Fibroblast of skin of left quadriceps (primary cell): ENCODE results near the gene PAH.
A peak's percentile ranks its signal among the peaks of the same experiment; 100 is the strongest.
"Not testable (repeated sequence)": the region's sequence is repeated elsewhere in the genome, so short reads cannot be mapped to it uniquely, and the experiment has no call there.

ENCODE experiments used
- DNase-seq, 2 experiments: peaks; one replicate each; pipeline ENCODE4 v3.0.0-alpha.2; 2013; ENCODE audit warnings: low read depth in 2 of 2

The PAH gene

DNA sequence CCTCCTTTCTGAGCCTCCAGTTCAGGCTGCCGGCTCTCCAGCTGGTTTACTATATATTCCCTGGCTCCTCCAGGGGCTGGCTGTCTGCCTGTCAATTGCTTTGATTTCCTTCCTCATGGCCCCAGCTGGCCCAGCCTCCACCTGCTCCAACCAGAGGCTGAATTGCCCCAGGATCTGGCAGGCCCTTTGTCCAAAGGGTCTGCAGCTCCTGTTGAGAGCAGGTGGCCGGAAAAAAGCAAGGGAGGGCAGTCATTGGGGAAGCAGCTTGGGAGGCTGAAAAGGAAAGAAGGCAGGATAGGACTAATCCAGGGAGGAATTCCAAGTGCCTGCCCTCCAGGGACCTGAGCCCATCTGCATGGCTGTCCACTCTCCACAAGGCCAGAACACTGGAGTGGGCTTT is 25.3 kb downstream of the PAH start:
- DNase-seq = no peak

DNA sequence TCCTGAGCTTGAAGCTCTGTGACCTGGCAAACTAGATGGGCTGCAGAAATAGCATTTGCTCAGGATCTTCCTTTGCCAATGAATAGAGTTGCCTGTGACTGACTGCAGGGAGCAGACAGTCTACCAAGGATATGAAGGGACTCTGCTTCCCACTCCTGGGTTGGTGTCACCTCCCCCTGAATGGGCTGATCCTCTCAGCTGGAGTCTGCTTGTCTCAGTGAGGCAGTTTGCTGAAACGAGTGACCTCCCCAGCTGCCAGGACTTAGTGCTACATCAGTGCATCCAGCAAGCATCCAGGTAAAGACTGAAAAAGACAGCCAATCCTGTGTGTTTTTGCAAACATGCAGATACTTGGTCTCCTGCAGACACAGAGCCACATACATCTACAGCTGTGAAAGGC is 28.5 kb downstream of the PAH start:
- DNase-seq = no peak

DNA sequence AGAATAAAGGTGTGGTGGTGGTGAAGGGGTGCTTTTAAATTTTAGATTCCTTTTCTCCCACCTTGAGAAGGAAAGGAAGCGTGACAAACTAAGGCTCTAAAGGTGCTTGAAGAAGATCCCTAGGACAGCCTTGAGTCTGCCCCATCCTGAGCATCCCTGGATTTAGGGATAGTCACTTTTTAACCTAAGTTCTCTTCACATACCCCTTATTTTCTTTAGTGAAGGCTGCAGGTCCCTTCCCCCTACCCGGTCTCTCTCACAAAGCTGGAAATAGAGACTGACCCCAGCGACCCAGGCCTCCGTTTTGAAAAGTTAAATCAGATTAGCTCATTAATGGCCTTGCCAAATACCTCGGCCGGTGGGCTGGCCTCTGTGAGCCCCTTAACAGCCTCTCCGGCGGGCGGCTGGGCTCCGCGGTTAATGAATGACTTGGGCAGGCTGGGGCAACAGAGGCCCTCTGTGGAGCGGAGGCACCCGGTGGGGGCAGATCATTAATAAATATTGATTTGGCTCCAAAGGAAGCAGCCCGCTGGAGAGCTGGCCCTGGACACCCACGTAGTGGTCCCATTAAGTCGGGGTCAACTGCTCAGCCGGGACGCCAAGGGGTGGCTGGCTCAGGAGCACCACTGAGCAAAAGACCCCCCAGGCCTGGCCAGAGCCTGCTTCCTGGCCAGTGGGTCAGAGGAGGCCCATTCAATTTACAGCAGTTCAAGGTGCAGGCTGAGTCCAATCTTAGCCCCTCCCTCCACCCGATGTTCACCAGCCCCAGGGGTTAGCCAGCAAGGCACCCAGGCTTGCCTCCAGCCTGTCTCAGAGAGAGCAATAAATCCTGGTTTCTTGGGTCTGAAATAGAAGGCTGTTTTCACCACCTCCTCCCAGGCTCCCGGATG is 31.8 kb downstream of the PAH start:
- no peak for DNase-seq

DNA sequence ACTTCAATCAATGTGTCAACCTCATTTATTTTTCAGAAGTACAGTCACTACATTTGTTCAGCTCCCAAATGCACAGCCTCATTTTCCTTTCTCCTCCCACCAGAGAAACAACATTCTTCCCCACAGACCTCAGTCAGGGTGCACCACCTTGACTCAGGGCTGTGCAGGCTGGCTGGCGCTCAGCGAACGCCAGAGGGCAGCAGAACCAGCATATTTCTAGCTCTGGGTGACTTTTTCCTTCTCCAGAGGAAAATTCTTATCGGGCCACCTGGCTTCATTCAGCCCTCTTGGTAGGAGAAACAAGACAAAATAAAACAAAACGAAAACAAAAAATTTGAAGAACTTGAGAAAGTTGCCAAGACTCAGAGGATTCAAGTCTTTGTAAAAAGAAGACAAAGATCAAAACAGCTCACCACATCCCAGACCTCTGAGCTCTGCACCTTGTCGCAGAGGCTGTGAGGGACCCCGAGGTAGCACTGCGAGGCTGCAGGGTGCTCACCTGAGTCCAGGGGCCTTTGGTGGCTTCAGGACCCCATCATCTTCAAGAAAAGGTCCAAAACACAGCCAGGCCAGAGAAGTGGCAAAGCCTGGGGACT is 33.7 kb downstream of the PAH start:
- peak; percentile 3 for DNase-seq

DNA sequence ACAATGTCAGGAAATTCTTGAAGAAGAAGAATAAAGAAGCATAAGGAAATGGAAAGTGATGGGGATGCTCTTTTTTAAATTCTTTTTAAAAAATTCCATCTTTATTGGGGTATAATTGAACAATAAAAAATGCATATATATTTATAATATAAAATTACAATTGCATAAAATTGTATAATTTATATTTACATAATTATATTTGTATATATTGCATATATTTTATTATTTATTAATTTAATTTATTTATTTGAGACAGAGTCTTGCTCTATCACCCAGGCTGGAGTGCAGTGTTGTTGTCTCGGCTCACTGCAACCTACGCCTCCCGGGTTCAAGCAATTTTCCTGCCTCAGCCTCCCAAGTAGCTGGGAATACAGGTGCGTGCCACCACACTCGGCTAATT is 36.3 kb downstream of the PAH start:
- no peak for DNase-seq

DNA sequence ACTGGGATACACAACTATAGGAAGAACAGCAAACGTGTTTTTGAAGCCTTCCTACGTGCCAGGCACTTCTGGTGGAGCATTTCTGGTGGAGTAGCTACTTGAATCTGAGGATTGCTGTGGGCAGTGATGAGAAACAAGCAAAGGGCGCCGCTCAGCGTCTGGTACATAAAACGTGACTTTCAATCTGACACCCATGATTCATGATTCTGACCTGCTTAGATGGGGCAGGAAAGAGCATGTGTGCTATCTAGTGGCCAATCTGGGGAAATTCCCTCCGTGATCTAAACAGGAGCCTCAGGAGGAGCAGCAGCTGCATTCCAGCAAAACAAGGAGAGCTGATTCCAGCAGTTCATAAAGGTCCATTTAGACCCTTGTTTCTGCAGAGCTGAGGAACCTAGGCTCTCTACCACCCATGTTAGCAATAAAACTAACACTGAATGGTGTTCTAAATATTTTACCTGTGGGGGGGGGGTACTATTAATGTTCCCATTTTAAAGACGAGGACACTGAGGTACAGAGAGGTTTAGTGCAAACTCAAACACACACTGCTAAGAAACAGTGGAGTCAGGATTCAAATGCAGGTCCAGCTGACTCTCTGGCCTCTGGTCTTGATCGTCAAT is 37.8 kb downstream of the PAH start:
- peak; percentile 2 to 3 for DNase-seq

DNA sequence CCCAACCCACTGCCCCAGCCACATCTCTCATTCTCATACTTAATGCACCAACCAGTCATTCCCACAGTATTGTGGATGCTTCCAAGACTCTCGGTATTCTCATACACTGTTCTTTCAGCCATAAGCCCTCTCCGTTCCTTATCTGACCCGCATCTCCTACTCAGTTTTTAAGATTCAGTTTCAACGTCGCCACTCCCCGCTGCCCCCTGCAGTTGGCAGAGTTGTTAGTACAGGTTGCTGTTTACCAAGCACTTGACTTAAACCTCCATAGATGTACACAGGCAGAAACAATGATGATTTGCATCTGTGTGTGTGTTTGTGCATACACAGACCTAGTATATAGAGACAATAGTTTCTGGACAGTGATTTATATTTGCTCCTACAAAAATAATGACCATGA is 40.2 kb downstream of the PAH start:
- no peak for DNase-seq

DNA sequence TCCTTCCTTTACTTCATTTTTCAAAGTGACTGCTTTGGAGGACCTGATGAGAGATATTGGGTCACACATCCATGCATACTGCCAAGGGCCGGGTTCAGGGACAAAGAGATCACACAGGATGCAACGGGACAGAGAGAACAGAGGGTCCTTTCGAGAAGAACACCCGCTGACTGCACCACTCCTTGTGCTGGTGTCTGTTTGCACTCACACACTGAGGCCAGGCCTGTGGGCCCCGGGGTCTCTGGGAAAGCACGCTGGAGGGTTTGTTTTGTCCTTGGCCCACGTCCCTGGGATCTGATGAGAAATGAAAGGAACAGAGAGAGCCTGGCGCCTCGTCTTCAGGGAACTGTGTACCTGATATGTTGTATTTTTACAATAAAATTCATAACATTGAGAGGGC is 42.2 kb downstream of the PAH start:
- no peak for DNase-seq

DNA sequence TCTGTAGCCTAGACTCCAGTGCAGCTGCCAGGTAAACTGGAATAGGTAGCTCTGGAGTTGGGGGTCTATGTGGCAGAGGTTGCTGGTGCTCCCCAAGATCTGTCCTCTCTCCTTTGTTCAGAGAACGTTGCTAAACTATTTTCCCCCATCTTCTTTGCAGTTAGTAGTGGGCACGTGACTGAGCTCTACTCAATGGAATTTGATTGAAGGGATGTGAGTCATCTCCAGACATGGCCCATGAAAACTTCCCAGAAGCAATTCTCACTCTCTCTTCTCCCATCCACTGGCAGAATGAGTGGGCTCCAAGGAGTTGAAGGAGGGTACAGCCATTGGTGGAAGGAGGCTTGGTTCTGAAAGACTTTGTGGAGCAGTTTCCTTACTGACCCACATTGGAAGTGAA is 44.0 kb downstream of the PAH start:
- no peak for DNase-seq

GRCh38 chr12:102871014-102871413 is 46.0 kb downstream of the PAH start:
- no peak for DNase-seq

DNA sequence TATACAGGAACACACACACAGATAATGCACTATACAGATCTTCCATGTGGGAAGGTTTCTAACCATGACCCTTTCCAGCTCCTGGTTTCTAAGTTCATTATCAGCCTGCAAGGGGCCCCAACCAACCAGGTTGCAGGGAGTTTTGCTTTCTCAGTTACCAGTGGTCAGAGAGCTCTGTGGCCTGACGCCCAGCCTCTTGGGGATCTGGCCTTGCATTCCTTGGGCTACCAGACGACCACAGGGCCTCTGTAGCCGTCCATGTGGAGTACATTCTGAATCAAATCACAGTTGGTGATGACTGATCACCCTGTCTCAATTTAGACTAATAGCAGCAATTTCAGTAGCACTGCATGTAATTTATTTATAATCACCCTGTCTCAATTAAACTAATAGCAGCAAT is 47.5 kb downstream of the PAH start:
- no peak for DNase-seq

- DNase-seq = no peak
These were observed 51.0 kb downstream of the PAH start for GRCh38 chr12:102865821-102866615.

GRCh38 chr12:102862486-102862885 is 54.6 kb downstream of the PAH start:
- DNase-seq = no peak

DNA sequence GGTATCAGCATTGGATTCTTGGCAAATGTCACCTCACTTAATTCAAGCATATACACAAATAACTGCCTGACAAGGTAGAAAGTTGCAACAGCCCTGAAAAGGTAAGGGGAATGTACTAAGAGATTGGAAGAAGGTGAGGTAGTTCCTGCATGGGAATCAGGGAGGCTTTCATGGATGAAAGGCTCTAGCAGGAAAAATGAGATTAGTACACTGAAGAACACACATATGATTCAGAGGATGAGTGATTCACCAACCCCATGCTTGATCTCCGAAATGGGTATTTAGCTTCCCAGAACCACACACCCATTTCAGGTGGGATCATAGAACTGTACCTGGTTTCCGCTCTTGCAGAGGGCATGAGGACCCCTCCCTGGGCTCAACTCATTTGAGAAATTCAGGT is 65.8 kb downstream of the PAH start:
- DNase-seq = no peak

- no peak for DNase-seq
These were observed 67.2 kb downstream of the PAH start for GRCh38 chr12:102849722-102850447.

- DNase-seq = no peak
These were observed 68.2 kb downstream of the PAH start for GRCh38 chr12:102848832-102849231.

GRCh38 chr12:102847131-102847530 is 69.9 kb downstream of the PAH start:
- no peak for DNase-seq

GRCh38 chr12:102833687-102834441 is 83.2 kb downstream of the PAH start:
- DNase-seq = no peak

DNA sequence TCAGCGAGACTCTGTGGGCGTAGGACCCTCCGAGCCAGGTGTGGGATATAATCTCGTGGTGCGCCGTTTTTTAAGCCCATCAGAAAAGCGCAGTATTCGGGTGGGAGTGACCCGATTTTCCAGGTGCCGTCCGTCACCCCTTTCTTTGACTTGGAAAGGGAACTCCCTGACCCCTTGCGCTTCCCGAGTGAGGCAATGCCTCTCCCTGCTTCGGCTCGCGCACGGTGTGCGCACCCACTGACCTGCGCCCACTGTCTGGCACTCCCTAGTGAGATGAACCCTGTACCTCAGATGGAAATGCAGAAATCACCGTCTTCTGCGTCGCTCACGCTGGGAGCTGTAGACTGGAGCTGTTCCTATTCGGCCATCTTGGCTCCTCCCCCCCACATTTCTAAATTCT is 84.2 kb downstream of the PAH start:
- not testable (repeated sequence) for DNase-seq

GRCh38 chr12:102824218-102824835 is 92.7 kb downstream of the PAH start:
- DNase-seq = no peak
